H9 (cell line): ENCODE measurements around the gene AVEN. TPM values are rescaled to one million over a fixed set of nuclear protein-coding genes. Genes with fewer than 3 reads are reported as not detected.
"Not testable (repeated sequence)": the region's sequence is repeated elsewhere in the genome, so short reads cannot be mapped to it uniquely, and the experiment has no call there.

Source experiments
- DNase-seq: peaks from one replicate; pipeline ENCODE4 v3.0.0-alpha.2; 2017
- H2AFZ ChIP-seq: one replicate; pipeline ENCODE4 v1.6.1; 2013; ENCODE audit warnings: mild to moderate bottlenecking, low read length, control low read depth, moderate library complexity
- H2AK5ac ChIP-seq: 2 replicates; pipeline ENCODE4 v1.6.1; 2013; ENCODE audit warnings: low read length, control low read depth, mixed read lengths; ENCODE audit not compliant: insufficient read length
- H2BK120ac ChIP-seq: one replicate; pipeline ENCODE4 v1.6.1; 2013; ENCODE audit warnings: low read depth, mild to moderate bottlenecking, low read length, control low read depth, inconsistent platforms; ENCODE audit not compliant: poor library complexity, severe bottlenecking
- H2BK12ac ChIP-seq: 2 replicates; pipeline ENCODE4 v1.6.1; 2013; ENCODE audit warnings: low read length, control low read depth, mixed read lengths, low read depth; ENCODE audit not compliant: insufficient read length
- H2BK15ac ChIP-seq: 2 replicates; pipeline ENCODE4 v1.6.1; 2013; ENCODE audit warnings: low read depth, low read length, control low read depth
- H2BK20ac ChIP-seq: one replicate; pipeline ENCODE4 v1.6.1; 2013; ENCODE audit warnings: low read depth, mild to moderate bottlenecking, low read length, control low read depth, inconsistent platforms; ENCODE audit not compliant: poor library complexity, severe bottlenecking
- H2BK5ac ChIP-seq: 2 replicates; pipeline ENCODE4 v1.6.1; 2013; ENCODE audit warnings: low read length, control low read depth, mixed read lengths; ENCODE audit not compliant: insufficient read length
- H3K14ac ChIP-seq: 2 replicates; pipeline ENCODE4 v1.6.1; 2013; ENCODE audit warnings: low read length, control low read depth; ENCODE audit not compliant: insufficient read depth
- H3K18ac ChIP-seq: 2 replicates; pipeline ENCODE4 v1.6.1; 2013; ENCODE audit warnings: low read depth, mild to moderate bottlenecking, mixed read lengths, low read length, control low read depth; ENCODE audit not compliant: insufficient read length
- H3K23ac ChIP-seq: 2 replicates; pipeline ENCODE4 v1.6.1; 2013; ENCODE audit warnings: low read length, control low read depth, mixed read lengths, low read depth; ENCODE audit not compliant: insufficient read length
- H3K23me2 ChIP-seq: 2 replicates; pipeline ENCODE4 v1.6.1; 2013; ENCODE audit warnings: low read depth, mild to moderate bottlenecking, mixed read lengths, low read length, control low read depth; ENCODE audit not compliant: insufficient read length, poor library complexity, severe bottlenecking
- H3K27ac ChIP-seq: 2 replicates; pipeline ENCODE4 v1.5.1; 2013; ENCODE audit warnings: low read length, control low read depth, mixed read lengths, low read depth; ENCODE audit not compliant: insufficient read length
- H3K27me3 ChIP-seq: 2 replicates; pipeline ENCODE4 v1.6.1; 2013; ENCODE audit warnings: low read length, control low read depth, inconsistent platforms; ENCODE audit not compliant: insufficient read depth
- H3K4ac ChIP-seq: 2 replicates; pipeline ENCODE4 v1.6.1; 2013; ENCODE audit warnings: low read depth, mild to moderate bottlenecking, control low read depth, inconsistent platforms, low read length, moderate library complexity
- H3K4me1 ChIP-seq: 2 replicates; pipeline ENCODE4 v1.6.1; 2013; ENCODE audit warnings: low read length, control low read depth, inconsistent platforms; ENCODE audit not compliant: insufficient read depth
- H3K4me2 ChIP-seq: 2 replicates; pipeline ENCODE4 v1.6.1; 2013; ENCODE audit warnings: low read length, control low read depth, mixed read lengths; ENCODE audit not compliant: insufficient read length, insufficient read depth
- H3K56ac ChIP-seq: 2 replicates; pipeline ENCODE4 v1.6.1; 2013; ENCODE audit warnings: low read depth, mild to moderate bottlenecking, mixed read lengths, low read length, control low read depth; ENCODE audit not compliant: insufficient read length
- H3K79me1 ChIP-seq: 2 replicates; pipeline ENCODE4 v1.6.1; 2013; ENCODE audit warnings: low read depth, mild to moderate bottlenecking, moderate library complexity, low read length, control low read depth, inconsistent platforms; ENCODE audit not compliant: insufficient read depth, poor library complexity, severe bottlenecking
- H3K79me2 ChIP-seq: 2 replicates; pipeline ENCODE4 v1.6.1; 2013; ENCODE audit warnings: low read length, control low read depth, inconsistent platforms; ENCODE audit not compliant: insufficient read depth
- H3K9ac ChIP-seq: 2 replicates; pipeline ENCODE4 v1.6.1; 2013; ENCODE audit warnings: low read length, control low read depth, mixed read lengths; ENCODE audit not compliant: insufficient read length; ENCODE audit errors: extremely low read depth
- H3K9me3 ChIP-seq: one replicate; pipeline ENCODE4 v1.6.1; 2013; ENCODE audit warnings: low read depth, low read length, inconsistent platforms; ENCODE audit not compliant: control insufficient read depth
- H3T11ph ChIP-seq: one replicate; pipeline ENCODE4 v1.6.1; 2013; ENCODE audit warnings: mild to moderate bottlenecking, low read length, control low read depth, inconsistent platforms
- H4K20me1 ChIP-seq: one replicate; pipeline ENCODE4 v1.6.1; 2013; ENCODE audit not compliant: control insufficient read depth, insufficient read length, insufficient read depth
- H4K5ac ChIP-seq: 2 replicates; pipeline ENCODE4 v1.6.1; 2013; ENCODE audit warnings: low read depth, mild to moderate bottlenecking, mixed read lengths, low read length, control low read depth; ENCODE audit not compliant: insufficient read length
- H4K8ac ChIP-seq: replicated peaks from 2 replicates; pipeline ENCODE4 v1.6.1; 2013; ENCODE audit warnings: low read length, control low read depth, mixed read lengths, low read depth; ENCODE audit not compliant: insufficient read length
- H4K91ac ChIP-seq: 2 replicates; pipeline ENCODE4 v1.6.1; 2013; ENCODE audit warnings: low read depth, mild to moderate bottlenecking, moderate library complexity, mixed read lengths, low read length, control low read depth; ENCODE audit not compliant: insufficient read length
- H3K27ac Mint-ChIP-seq, 3 experiments: 2 replicates in 2 of 3; 3 replicates in 1 of 3; pipeline ENCODE4 v1.8.0; 2020 to 2021; ENCODE audit warnings: mixed read lengths in 3 of 3, mild to moderate bottlenecking in 1 of 3, moderate library complexity in 1 of 3
- H3K27me3 Mint-ChIP-seq: 2 replicates; pipeline ENCODE4 v1.8.0; 2021; ENCODE audit warnings: low read depth, mild to moderate bottlenecking, moderate library complexity, mixed read lengths
- H3K36me3 Mint-ChIP-seq, 3 experiments: 2 replicates in 2 of 3; 3 replicates in 1 of 3; pipeline ENCODE4 v1.8.0; 2020 to 2021; ENCODE audit warnings: low read depth in 3 of 3, mixed read lengths in 3 of 3; ENCODE audit not compliant: insufficient read depth in 1 of 3
- H3K4me1 Mint-ChIP-seq, 2 experiments: 2 replicates each; pipeline ENCODE4 v1.8.0; 2020; ENCODE audit warnings: mixed read lengths in 2 of 2
- H3K4me3 Mint-ChIP-seq, 2 experiments: 2 replicates in 1 of 2; 3 replicates in 1 of 2; pipeline ENCODE4 v1.8.0; 2020 to 2021; ENCODE audit warnings: mild to moderate bottlenecking in 2 of 2, mixed read lengths in 2 of 2, moderate library complexity in 1 of 2
- H3K9me3 Mint-ChIP-seq, 2 experiments: 2 replicates in 1 of 2; 3 replicates in 1 of 2; pipeline ENCODE4 v1.8.0; 2020; ENCODE audit warnings: mild to moderate bottlenecking in 2 of 2, mixed read lengths in 2 of 2, moderate library complexity in 1 of 2
- WGBS: extraction: QIAGEN DNeasy Blood & Tissue Kit; methylation state at CpG from one replicate; pipeline ENCODE4 v1.1.7; 2013; ENCODE audit warnings: missing lambda C conversion rate, low lambda C conversion rate, mixed read lengths; ENCODE audit not compliant: insufficient read length; ENCODE audit errors: extremely low coverage; 5-methylcytosine and 5-hydroxymethylcytosine counted together
- total RNA-seq: library from RNA; stranded (reverse); gene quantifications from 2 replicates; pipeline ENCODE4 v1.2.1, GENCODE V29; 2021
- TF ChIP-seq, protein P1 (sequence below): fragments of 200-600 bp; sonication (generic); conservative IDR thresholded peaks from 3 replicates; pipeline ENCODE4 v1.8.0; 2021; ENCODE audit warnings: antibody characterized with exemption, mild to moderate bottlenecking

The AVEN gene
- total RNA-seq, 1 experiment from 2014 or later, result 16.1 TPM

DNA sequence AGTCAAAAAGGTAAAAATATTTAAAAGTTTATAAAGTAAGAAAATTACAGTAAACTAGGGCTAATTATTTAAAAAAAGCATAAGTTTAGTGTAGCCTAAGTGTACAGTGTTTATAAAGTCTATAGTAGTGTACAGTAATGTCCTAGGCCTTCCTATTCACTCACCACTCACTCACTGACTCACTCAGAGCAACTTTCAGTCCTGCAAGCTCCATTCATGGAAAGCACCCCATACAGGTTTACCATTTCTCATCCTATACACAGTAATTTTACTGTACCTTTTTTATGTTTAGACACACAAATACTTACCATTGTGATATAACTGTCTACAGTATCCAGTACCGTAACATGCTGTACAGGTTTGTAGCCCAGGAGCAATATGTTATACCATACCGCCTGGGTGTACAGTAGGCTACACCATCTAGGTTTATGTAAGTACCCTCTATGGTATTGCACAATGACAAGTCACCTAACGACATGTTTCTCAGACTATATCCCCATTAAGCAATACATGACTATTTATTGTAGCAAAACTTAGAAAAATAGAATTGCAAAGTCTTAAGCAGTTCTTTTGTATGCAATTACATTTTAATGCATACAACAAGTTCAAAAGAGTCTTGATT, 19.5 kb downstream of the AVEN start:
- H3K9me3 Mint-ChIP-seq, result no peaks in the 10 kb centered on the region; a peak in 1 of 5 replicates
- Histone ChIP-seq H3K4me1 (peaks cover 2% of the 10 kb centered on the region; the same call in 1 of the 2 replicates), H2BK20ac (no peak overlapping the region), H4K20me1 (no peaks in the 10 kb centered on the region), H3T11ph (no peak overlapping the region), H4K5ac (no peak overlapping the region), H4K8ac (no peak overlapping the region), H3K4me2 (no peak overlapping the region), H2AK5ac (no peak overlapping the region), H2BK120ac (no peak overlapping the region), H4K91ac (no peak overlapping the region), H3K23ac (no peak overlapping the region), H3K9ac (no peak overlapping the region), H3K18ac (no peak overlapping the region), H3K79me1 (no peaks in the 10 kb centered on the region), H3K27ac (no peak overlapping the region), H2BK15ac (no peak overlapping the region), H3K14ac (no peak overlapping the region), H2BK12ac (no peak overlapping the region), H3K9me3 (no peaks in the 10 kb centered on the region), H3K56ac (no peak overlapping the region), H3K27me3 (no peaks in the 10 kb centered on the region), H3K23me2 (no peaks in the 10 kb centered on the region), H3K4ac (no peak overlapping the region), H3K79me2 (no peaks in the 10 kb centered on the region; the same call in 1 of the 2 replicates), H2BK5ac (no peak overlapping the region), H2AFZ (no peak overlapping the region)
- H3K4me3 Mint-ChIP-seq, result no peak overlapping the region
- no peak overlapping the region for H3K27ac Mint-ChIP-seq
- WGBS, result no CpG with 5 or more reads among the region's 3 CpGs
- TF ChIP-seq, protein P1, sequence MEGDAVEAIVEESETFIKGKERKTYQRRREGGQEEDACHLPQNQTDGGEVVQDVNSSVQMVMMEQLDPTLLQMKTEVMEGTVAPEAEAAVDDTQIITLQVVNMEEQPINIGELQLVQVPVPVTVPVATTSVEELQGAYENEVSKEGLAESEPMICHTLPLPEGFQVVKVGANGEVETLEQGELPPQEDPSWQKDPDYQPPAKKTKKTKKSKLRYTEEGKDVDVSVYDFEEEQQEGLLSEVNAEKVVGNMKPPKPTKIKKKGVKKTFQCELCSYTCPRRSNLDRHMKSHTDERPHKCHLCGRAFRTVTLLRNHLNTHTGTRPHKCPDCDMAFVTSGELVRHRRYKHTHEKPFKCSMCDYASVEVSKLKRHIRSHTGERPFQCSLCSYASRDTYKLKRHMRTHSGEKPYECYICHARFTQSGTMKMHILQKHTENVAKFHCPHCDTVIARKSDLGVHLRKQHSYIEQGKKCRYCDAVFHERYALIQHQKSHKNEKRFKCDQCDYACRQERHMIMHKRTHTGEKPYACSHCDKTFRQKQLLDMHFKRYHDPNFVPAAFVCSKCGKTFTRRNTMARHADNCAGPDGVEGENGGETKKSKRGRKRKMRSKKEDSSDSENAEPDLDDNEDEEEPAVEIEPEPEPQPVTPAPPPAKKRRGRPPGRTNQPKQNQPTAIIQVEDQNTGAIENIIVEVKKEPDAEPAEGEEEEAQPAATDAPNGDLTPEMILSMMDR, result no peak
- H3K4me1 Mint-ChIP-seq, result peaks cover 22 to 23% of the 10 kb centered on the region in 2 experiments
- H3K36me3 Mint-ChIP-seq, result peaks cover 14 to 23% (median 15%) of the 10 kb centered on the region in 3 experiments
- DNase-seq, result no peak
- H3K27me3 Mint-ChIP-seq, result no peaks in the 10 kb centered on the region

DNA sequence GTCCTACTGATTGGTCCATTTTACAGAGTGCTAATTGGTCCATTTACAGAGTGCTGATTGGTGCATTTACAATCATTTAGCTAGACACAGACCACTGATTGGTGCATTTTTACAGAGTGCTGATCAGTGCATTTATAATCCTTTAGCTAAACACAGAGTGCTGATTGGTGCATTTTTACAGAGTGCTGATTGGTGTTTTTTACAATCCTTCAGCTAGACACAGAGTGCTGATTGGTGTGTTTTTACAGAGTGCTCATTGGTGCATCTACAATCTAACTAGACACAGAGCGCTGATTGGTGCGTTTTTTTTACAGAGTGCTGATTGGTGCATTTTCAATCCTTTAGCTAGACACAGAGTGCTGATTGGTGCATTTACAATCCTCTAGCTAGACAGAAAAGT, 20.3 kb downstream of the AVEN start:
- H4K91ac ChIP-seq, H3K79me2 ChIP-seq, H3T11ph ChIP-seq, H2AFZ ChIP-seq, H3K4me3 Mint-ChIP-seq, H3K4me2 ChIP-seq, H3K23ac ChIP-seq, H2BK5ac ChIP-seq, H2AK5ac ChIP-seq, H2BK120ac ChIP-seq, H4K8ac ChIP-seq, H3K23me2 ChIP-seq, H4K5ac ChIP-seq, H3K27ac Mint-ChIP-seq, H3K9me3 ChIP-seq, H3K27me3 ChIP-seq, H2BK12ac ChIP-seq, DNase-seq, H3K9ac ChIP-seq, H3K27me3 Mint-ChIP-seq, H3K9me3 Mint-ChIP-seq, H3K56ac ChIP-seq, H3K4me1 ChIP-seq, H2BK20ac ChIP-seq, H3K79me1 ChIP-seq, H3K4ac ChIP-seq, H3K14ac ChIP-seq, H4K20me1 ChIP-seq, H2BK15ac ChIP-seq, H3K27ac ChIP-seq, H3K18ac ChIP-seq: not testable (repeated sequence)
- Mint-ChIP-seq H3K4me1 (peaks cover 23% of the 10 kb centered on the region in 2 experiments), H3K36me3 (peaks cover 14 to 23% (median 15%) of the 10 kb centered on the region in 3 experiments)
- WGBS, result no CpG with 5 or more reads among the region's 2 CpGs
